ENCODE results near the gene SERINC5.

The SERINC5 gene

DNA sequence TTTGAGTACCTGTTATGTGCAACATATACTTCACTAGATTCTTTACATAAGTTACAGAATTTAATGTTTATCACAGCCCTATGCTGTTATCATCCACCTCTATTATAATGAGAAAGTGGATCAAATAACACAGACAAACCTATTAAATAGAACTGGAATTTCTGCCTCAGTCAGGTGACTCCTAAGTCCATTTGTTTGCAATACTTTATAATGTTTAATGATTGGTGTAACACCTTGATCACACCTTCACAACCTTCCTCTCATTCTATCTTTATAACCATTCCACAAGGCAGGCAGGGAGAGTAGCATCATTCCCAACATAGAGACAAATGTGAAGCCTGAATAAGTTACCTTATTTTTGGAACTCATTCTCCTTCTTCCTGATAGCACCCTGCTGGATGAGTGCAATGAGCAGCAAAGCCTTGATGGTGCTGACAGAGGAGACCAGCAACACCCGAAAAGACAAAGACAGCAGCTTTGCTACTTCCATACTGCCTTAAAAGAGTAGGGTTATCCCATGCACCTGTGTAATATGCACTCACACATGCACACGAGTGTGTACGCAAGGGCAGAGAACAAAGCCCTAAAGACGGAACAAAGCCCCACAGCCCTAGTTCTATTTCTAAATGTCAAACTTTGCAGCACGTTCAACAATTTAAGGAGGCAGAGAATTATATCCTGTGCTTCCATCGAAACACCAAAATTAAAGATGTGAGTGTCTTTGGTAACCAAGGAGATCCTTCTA is 30.5 kb downstream of the SERINC5 start:
- Histone ChIP-seq H3K9ac (ENCODE audit: low read length) (no peak overlapping the region), H3K4me2 (ENCODE audit: low read depth, low read length) (no peak overlapping the region), H4K20me1 (ENCODE audit: insufficient read depth, low read length) (no peaks in the 10 kb centered on the region), H3K27me3 (replicated peaks; ENCODE audit: insufficient read depth, low read length) (no peaks in the 10 kb centered on the region), H3K9me3 (replicated peaks; ENCODE audit: insufficient read depth, low read length) (no peaks in the 10 kb centered on the region), H3K79me2 (ENCODE audit: low read length) (no peaks in the 10 kb centered on the region), H3K27ac (ENCODE audit: low read length) (no peak overlapping the region), H3K4me3 (ENCODE audit: low read length) (no peak overlapping the region), H3F3A (ENCODE audit: insufficient read depth, low read length) (no peaks in the 10 kb centered on the region), H3K9me2 (replicated peaks; ENCODE audit: insufficient read depth, low read length) (no peaks in the 10 kb centered on the region), H3K4me1 (ENCODE audit: low read length) (no peaks in the 10 kb centered on the region), H3K36me3 (replicated peaks; ENCODE audit: insufficient read depth, low read length) (no peaks in the 10 kb centered on the region), H2AFZ (ENCODE audit: low read length) (no peak overlapping the region)
- TF ChIP-seq EZH2phosphoT487 (IDR thresholded peaks at IDR 0.05; ENCODE audit: low read length): no peak
- no peak for TF ChIP-seq CTCF (IDR thresholded peaks at IDR 0.05; ENCODE audit: low read length)
- TF ChIP-seq EZH2 (optimal IDR thresholded peaks at IDR 0.05; ENCODE audit: low read depth, low read length): no peak
- no peak for DNase-seq

GRCh38 chr5:80223561-80223960 is 32.3 kb downstream of the SERINC5 start:
- Histone ChIP-seq H2AFZ (ENCODE audit: low read length) (no peak overlapping the region), H3K4me3 (ENCODE audit: low read length) (no peak overlapping the region), H3K36me3 (replicated peaks; ENCODE audit: insufficient read depth, low read length) (no peaks in the 10 kb centered on the region), H3F3A (ENCODE audit: insufficient read depth, low read length) (no peaks in the 10 kb centered on the region), H3K9me3 (replicated peaks; ENCODE audit: insufficient read depth, low read length) (no peaks in the 10 kb centered on the region), H3K79me2 (ENCODE audit: low read length) (no peaks in the 10 kb centered on the region), H3K9ac (ENCODE audit: low read length) (no peak overlapping the region), H3K4me2 (ENCODE audit: low read depth, low read length) (no peak overlapping the region), H3K27ac (ENCODE audit: low read length) (no peak overlapping the region), H4K20me1 (ENCODE audit: insufficient read depth, low read length) (no peaks in the 10 kb centered on the region), H3K27me3 (replicated peaks; ENCODE audit: insufficient read depth, low read length) (no peaks in the 10 kb centered on the region), H3K9me2 (replicated peaks; ENCODE audit: insufficient read depth, low read length) (no peaks in the 10 kb centered on the region), H3K4me1 (ENCODE audit: low read length) (no peaks in the 10 kb centered on the region)
- TF ChIP-seq EZH2phosphoT487 (IDR thresholded peaks at IDR 0.05; ENCODE audit: low read length) (no peak), CTCF (IDR thresholded peaks at IDR 0.05; ENCODE audit: low read length) (no peak), EZH2 (optimal IDR thresholded peaks at IDR 0.05; ENCODE audit: low read depth, low read length) (no peak)
- no peak for DNase-seq

DNA sequence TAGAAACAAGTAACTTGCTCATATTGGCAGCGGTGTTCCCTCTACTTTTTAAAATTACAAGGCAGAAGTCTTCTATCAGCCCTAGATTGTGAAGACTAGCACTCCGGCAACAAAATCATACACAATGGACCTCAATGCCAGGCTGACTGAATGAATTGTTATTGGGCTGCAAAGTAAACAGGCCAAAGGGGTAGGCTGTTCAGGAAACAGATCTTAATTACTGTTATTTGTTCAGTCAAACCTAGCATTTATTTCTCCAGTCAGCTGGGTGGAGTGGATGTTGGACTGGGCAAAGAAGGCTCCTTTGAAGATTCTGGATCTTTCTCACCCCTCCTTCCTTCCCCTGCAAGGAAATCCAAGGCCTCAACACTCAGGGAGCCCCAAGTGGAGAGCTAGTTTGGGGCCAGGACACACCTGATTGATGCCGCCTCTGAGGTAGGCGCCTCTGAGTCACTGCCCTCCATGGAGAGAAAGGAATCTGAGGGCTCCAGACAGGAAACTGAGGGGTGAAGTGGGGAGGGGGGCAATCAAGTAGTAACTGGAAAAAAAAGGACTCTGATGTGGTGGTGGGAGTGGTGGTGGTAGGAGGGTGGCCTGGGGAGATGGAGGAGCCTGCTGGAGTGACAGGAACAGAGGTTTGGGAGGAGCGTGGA is 35.5 kb downstream of the SERINC5 start:
- no peak for TF ChIP-seq CTCF (IDR thresholded peaks at IDR 0.05; ENCODE audit: low read length)
- no peak for TF ChIP-seq EZH2phosphoT487 (IDR thresholded peaks at IDR 0.05; ENCODE audit: low read length)
- no peak for TF ChIP-seq EZH2 (optimal IDR thresholded peaks at IDR 0.05; ENCODE audit: low read depth, low read length)
- no peak overlapping the region for H3K27ac ChIP-seq (ENCODE audit: low read length)
- H3K36me3 ChIP-seq (replicated peaks; ENCODE audit: insufficient read depth, low read length): no peaks in the 10 kb centered on the region
- no peaks in the 10 kb centered on the region for H3F3A ChIP-seq (ENCODE audit: insufficient read depth, low read length)
- H3K27me3 ChIP-seq (replicated peaks; ENCODE audit: insufficient read depth, low read length): no peaks in the 10 kb centered on the region
- H3K4me3 ChIP-seq (ENCODE audit: low read length): no peak overlapping the region
- no peak overlapping the region for H3K4me2 ChIP-seq (ENCODE audit: low read depth, low read length)
- H3K79me2 ChIP-seq (ENCODE audit: low read length): no peaks in the 10 kb centered on the region
- H2AFZ ChIP-seq (ENCODE audit: low read length): no peak overlapping the region
- no peaks in the 10 kb centered on the region for H3K9me2 ChIP-seq (replicated peaks; ENCODE audit: insufficient read depth, low read length)
- H3K9ac ChIP-seq (ENCODE audit: low read length): no peak overlapping the region
- no peaks in the 10 kb centered on the region for H3K9me3 ChIP-seq (replicated peaks; ENCODE audit: insufficient read depth, low read length)
- no peaks in the 10 kb centered on the region for H4K20me1 ChIP-seq (ENCODE audit: insufficient read depth, low read length)
- DNase-seq: no peak
- H3K4me1 ChIP-seq (ENCODE audit: low read length): no peaks in the 10 kb centered on the region

Data from MM.1S (cell line).